Astrocyte of the spinal cord (primary cell): ENCODE data around the gene WRNIP1.
"Not testable (repeated sequence)": the region's sequence is repeated elsewhere in the genome, so short reads cannot be mapped to it uniquely, and the experiment has no call there.

Source experiments
- DNase-seq: peaks from one replicate; pipeline ENCODE4 v3.0.0; 2011; ENCODE audit warnings: low read depth, low spot score
- H3K4me3 ChIP-seq: 2 replicates; pipeline ENCODE4 v1.5.1; 2011; ENCODE audit warnings: low read depth, mild to moderate bottlenecking, low read length, moderate library complexity
- CTCF ChIP-seq: IDR thresholded peaks from 2 replicates; pipeline ENCODE4 v1.5.1; 2012; ENCODE audit warnings: low read depth, mild to moderate bottlenecking, low read length, inconsistent platforms
- in situ Hi-C: cut with HindIII; loops from 2 replicates; pipeline ENCODE4 v1.10.0; 2017; ENCODE audit warnings: low sequenced_read_pairs

WRNIP1 gene

GRCh38 chr6:2756687-2757224 is 8.4 kb upstream of the WRNIP1 start:
- no peak for TF ChIP-seq CTCF
- in situ Hi-C loops = no loop called here

GRCh38 chr6:2758980-2759379 is 6.2 kb upstream of the WRNIP1 start:
- TF ChIP-seq CTCF = no peak
- in situ Hi-C loops = no loop called here
- DNase-seq = no peak
- no peak overlapping the region for H3K4me3 ChIP-seq

More at GRCh38 chr6:2756687-2757224, 8.4 kb upstream of the WRNIP1 start:
- H3K4me3 ChIP-seq = no peak overlapping the region
- no peak for DNase-seq

GRCh38 chr6:2760882-2761842 is 4.0 kb upstream of the WRNIP1 start:
- in situ Hi-C loops = no loop called here
- no peak overlapping the region for H3K4me3 ChIP-seq
- peak; percentile 31 for TF ChIP-seq CTCF
- no peak for DNase-seq

GRCh38 chr6:2762868-2763267 is 2.3 kb upstream of the WRNIP1 start:
- DNase-seq, in situ Hi-C loops, H3K4me3 ChIP-seq: not testable (repeated sequence)

GRCh38 chr6:2763345-2763841 is 1.8 kb upstream of the WRNIP1 start:
- no peak for TF ChIP-seq CTCF
- no peak for DNase-seq
- no peak overlapping the region for H3K4me3 ChIP-seq
- in situ Hi-C loops = no loop called here

GRCh38 chr6:2763876-2764540 is 1.2 kb upstream of the WRNIP1 start:
- no peak for DNase-seq
- in situ Hi-C loops = no loop called here
- H3K4me3 ChIP-seq = peak overlapping the region; percentile 63
- TF ChIP-seq CTCF = no peak
